GM19240 (cell line): ENCODE data around the gene PIGN.

Experiments
- DNase-seq: peaks from one replicate; pipeline ENCODE4 v3.0.0; 2011; ENCODE audit warnings: low spot score; ENCODE audit not compliant: insufficient read length

The PIGN gene

DNA sequence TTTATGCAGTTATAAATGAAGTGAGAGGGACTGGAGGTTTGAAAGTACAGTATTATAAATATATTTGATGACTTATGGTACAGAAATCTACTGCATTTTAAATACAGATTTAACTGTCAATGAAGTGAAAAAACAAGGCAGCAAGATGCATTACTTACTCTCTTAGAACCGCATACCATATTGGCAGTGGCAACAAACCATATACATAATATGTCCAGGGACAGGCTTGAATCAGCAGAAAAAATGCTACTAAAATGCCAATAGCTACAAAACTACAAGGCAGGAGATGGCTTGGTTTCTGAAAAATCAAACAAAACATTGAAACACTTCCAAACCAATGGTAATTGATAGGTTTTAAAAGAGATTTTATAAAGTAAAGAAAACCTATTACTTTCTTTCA is 77.2 kb downstream of the PIGN start:
- DNase-seq, result no peak

DNA sequence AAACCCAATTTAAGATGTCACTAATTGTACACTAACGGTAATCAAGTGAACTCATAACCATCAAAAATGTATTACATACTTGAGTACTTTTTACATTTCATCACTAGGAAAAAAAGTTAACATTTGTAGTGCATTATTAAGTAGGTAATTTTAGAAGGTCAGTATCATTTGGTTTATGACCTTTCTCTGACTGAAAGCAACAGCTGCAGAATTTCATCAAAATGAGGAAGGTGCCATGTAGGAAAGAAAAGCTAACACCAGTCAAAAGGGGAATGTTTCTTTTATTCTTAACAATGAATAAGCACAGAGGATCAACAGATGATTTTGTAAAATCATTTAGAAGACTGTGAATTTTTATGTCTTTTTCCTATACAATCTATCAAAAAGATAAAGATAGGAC is 79.0 kb downstream of the PIGN start:
- no peak for DNase-seq

DNA sequence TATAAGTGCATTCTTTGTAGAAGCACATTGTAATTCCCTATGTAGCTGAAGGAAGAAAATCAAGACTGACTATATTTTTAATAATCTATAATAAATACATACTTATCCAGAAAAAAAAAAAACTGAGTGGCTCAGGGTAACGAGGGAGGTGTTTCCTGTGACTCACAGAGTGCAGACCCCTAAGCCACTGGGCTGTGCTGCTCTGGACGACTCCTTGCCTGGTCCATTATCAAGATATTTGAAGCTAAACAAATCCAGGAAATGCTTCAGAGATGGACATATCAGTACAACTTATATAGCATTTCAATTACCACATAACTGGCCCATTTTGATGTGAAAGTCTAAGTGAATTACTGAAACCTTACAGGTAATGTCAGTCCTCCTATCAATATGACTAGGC is 80.6 kb downstream of the PIGN start:
- DNase-seq, result no peak

DNA sequence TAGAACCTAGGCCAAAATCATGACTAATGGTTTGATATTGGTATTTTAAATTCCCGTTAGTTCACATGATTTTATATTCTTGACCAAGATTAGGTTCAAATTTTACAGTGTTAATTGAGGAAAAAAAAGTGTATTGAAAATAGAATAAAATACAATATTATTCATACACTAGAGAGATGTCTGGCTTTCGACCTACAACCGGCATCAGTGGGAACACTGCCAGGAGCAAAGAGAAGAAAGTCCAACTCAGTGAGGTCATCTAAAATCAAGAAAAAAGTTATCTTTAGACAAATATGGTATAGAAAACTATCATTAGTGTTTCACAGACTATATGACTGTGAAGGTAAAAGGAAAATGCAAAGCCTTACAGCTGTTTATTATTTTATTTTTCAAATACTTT is 81.5 kb downstream of the PIGN start:
- no peak for DNase-seq

- DNase-seq, result no peak
These were observed 84.6 kb downstream of the PIGN start for GRCh38 chr18:62102221-62102620.

GRCh38 chr18:62101321-62101721 is 85.5 kb downstream of the PIGN start:
- DNase-seq, result no peak

- DNase-seq, result no peak
These were observed 87.9 kb downstream of the PIGN start for GRCh38 chr18:62098960-62099359.

GRCh38 chr18:62097698-62098097 is 89.2 kb downstream of the PIGN start:
- DNase-seq, result no peak

DNA sequence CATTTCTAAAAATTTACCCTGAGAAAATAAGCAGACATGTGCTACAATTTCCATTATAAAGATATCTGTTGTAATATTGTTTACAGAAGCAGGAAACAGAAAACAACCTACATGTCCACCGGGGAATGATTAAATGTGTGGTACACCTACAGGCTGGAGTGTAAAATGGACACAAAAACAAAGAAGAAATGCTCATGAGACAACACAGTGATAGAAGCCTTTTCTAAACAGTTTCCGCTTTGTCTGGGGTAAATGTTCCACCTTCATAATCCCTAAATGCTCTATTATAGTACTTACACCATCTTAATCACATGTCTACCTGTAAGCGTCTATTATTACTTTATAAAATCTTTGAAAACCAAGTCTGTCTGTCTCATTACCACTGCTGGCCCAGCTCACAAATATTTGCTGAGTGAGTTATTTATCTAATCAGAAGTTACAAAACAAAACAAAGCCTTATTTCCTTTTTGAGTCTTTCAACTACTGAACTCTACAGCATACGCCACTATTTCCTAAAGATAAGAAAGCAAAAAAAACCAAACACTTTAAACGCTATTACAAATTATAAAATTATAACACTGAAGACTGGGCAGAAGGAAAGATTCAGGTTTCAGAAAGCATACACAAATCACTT is 95.3 kb downstream of the PIGN start:
- no peak for DNase-seq

DNA sequence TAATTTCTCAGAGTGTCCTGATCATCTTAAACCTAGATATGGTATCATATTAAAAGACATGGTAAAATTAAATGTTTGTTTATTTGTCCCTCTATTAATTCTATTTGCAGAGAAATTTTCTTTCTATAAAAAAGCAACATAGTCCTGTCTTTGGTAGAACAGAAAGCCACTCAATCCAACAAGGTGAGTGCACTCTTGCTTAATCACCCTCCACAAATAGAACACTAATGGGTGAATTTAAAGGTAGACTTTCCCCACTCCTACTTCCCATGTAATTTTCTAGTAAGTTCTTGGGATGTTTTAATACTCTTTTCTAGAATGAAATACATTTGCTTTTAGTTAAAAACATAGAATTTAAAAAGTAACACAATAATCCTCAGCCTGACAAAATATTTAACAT is 97.7 kb downstream of the PIGN start:
- no peak for DNase-seq

GRCh38 chr18:62088156-62088555 is 98.7 kb downstream of the PIGN start:
- DNase-seq, result no peak

DNA sequence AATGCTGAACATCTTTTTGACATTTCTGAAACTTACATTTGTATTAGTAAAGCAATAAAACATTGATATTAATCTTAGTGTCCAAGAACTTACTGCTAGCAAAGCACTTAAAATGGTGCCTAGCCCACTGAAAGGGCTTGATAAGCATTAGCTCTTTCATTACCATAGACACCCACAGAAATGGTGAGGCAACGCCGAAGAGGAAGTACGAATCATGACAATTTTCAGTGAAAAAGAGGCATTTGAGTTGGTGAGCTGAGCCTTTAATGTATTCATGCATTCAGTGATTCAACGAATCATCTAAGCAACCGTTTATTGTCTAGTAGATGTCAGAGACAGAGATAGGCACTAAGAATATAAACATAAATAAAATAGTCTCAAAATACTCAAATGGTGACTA is 101.1 kb downstream of the PIGN start:
- DNase-seq, result no peak

GRCh38 chr18:62081761-62082294 is 105.0 kb downstream of the PIGN start:
- no peak for DNase-seq

GRCh38 chr18:62081248-62081647 is 105.6 kb downstream of the PIGN start:
- no peak for DNase-seq

DNA sequence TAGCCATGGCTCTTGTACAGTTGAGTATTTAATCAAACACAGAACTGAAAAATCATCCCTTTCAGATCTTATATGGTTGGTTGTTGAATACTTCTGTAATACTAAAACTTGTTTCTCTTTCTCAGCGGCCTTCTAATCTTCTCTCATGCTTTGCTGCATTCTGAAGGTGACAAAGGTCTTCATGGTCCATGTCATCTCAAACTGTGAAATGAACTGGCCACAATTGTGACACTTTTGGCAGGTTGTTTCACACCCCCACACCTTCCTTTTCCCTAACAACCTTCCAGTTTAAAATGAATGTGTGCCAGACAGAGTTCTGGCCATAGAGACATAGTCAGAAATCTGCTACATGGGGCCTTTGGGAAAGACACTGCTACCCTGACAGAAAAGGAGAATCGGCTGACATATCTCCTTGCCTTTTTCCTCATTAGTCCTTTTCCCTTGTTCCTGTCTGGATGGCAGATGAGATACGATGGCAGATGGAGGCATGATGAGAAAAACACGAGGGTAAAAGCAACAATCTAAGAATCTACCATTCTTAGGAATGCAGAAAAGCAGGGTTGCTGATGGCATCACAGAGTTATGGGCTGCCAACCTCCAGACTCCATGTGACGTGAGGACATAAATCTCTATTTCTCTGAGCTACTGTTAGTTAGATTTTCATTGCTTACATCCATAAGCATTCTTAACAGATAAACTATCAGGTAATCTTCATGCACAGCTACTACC is 106.5 kb downstream of the PIGN start:
- DNase-seq, result no peak

DNA sequence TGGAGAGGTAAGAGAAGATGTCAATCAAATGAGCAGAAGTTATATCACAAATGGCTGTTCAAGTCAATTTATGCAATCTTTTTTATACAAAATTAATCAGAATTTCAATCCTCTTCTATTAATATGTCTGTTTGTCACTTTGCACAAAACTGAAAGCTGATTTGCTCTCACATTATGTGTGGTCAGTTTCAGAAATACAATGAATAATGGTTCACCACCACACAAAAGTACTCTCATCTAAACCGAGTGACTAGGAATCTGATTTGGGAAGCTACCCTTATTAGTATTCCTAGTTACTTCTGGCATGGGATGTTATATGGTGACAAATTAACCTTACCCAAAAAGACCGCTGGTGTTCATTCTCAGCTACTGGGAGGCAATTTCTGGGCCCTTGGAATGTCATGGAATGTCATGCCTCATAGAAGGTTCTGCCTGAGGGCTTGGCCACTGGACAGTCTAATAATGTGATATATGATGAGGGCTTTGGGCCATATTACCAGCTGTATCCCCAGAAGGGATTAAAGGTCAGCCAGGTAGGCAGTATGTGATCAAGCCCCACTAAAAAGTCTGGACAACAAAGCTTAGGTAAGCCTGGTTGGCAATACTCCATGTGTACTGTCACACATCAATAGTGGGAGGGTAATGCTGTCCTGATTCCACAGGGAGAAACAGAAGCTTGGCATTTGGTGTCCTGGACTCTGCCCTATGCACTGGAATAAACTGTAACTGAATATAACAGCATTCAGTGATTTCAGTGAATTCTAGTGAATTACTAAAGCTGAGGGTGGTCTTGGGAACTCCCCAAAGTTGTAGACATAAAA is 113.2 kb downstream of the PIGN start:
- DNase-seq, result no peak

GRCh38 chr18:62072370-62072769 is 114.5 kb downstream of the PIGN start:
- no peak for DNase-seq

GRCh38 chr18:62071071-62071470 is 115.8 kb downstream of the PIGN start:
- DNase-seq, result no peak

DNA sequence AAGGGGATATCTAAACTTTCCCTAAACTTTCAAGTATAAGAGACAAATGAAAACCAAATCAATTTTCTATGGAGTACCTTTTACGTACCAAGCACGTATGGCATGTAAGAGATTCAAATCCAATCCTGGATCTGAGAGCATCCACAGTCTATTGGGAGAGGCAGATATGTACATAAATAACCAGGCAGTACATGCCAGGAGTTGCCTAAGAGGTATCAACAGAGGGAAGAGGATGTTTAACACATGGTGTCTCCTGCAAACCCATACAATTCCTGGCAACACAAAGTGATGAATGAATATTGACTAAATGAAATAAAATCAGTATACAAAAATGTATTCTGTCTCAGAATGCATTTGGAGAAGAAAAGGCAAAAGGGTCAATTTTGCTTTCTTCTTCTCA is 116.6 kb downstream of the PIGN start:
- DNase-seq, result no peak

DNA sequence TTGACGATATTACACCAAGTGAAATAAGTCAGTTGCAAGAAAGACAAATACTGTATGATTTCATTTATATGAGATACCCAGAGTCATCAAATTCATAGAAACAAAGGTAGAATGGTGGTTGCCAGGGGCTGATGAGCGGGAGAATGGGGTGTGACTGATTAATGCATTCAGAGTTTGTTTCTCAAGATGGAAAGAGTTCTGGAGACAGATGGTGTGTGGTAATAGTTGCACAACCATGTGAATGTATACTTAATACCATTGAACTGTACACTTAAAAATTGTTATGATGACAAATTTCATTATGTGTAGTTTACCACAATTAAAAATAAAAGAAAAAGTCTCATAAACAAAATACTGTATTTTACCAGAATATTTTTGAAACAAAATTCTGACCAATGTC is 117.3 kb downstream of the PIGN start:
- DNase-seq, result no peak

DNA sequence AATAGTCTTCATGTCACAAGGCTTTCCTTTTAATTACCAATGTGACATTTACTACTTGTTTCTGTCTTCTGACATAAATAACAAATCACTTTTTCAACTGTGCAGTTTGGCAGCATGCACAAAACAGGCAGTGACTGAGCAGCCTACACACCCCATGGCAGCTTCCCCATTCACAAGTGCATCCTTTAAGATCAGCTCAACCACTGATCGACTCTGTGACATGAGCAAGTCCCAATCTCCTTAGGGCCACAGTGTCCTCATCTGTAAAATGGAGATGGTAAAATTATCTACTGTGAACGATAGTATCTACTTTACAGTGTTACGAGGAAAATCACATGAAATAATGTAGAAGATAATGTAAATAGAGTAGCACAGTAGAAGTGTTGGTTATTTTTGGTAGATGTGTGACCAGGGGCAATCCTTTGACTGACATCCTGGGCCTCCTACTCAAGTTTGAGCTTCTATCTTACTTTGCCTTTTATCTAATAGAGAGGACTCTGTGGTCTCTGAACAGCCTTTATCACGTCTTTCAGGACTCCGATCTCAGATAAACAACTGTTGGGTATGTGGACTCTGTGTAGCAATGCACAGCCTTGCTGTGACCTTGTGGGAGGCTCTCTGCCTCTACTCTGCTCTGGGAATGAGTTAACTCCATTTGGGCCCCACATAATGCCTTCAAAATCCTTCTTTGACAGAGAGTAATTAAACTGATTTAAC is 120.6 kb downstream of the PIGN start:
- DNase-seq, result no peak

- DNase-seq, result no peak
These were observed 122.5 kb downstream of the PIGN start for GRCh38 chr18:62064361-62064760.
